PFSK-1 (cell line): ENCODE data around the gene PKD1L1.

Experiments
- FOXP2 ChIP-seq: optimal IDR thresholded peaks from 2 replicates; pipeline ENCODE3; 2011; ENCODE audit warnings: borderline replicate concordance, control low read depth, inconsistent platforms; ENCODE audit not compliant: insufficient read depth; ENCODE audit errors: extremely low read length, extremely low read depth
- POLR2AphosphoS5 ChIP-seq: IDR thresholded peaks from 2 replicates; pipeline ENCODE4 v1.6.1; 2012; ENCODE audit warnings: low read depth, mild to moderate bottlenecking, control low read depth, low read length, moderate library complexity
- SIN3A ChIP-seq: IDR thresholded peaks from 2 replicates; pipeline ENCODE4 v1.6.1; 2012; ENCODE audit warnings: mild to moderate bottlenecking, low read length, moderate library complexity, borderline replicate concordance; ENCODE audit not compliant: insufficient read depth
- TAF1 ChIP-seq: IDR thresholded peaks from 2 replicates; pipeline ENCODE4 v1.6.1; 2012; ENCODE audit warnings: low read length, control low read depth, borderline replicate concordance; ENCODE audit not compliant: insufficient read depth
- TF ChIP-seq, protein P1 (sequence below), 2 experiments: IDR thresholded peaks; 2 replicates each; pipeline versions ENCODE4 v1.6.1 to v1.8.0; 2011 to 2012; ENCODE audit warnings: low read depth in 2 of 2, low read length in 2 of 2, control low read depth in 1 of 2, inconsistent platforms in 1 of 2, mild to moderate bottlenecking in 1 of 2, moderate library complexity in 1 of 2; ENCODE audit not compliant: insufficient read depth in 1 of 2

Gene PKD1L1

GRCh38 chr7:47956220-47956619 lies 8.0 kb upstream of the PKD1L1 start:
- TF ChIP-seq FOXP2 (no peak), TAF1 (no peak), POLR2AphosphoS5 (no peak), SIN3A (no peak)
- TF ChIP-seq, protein P1, sequence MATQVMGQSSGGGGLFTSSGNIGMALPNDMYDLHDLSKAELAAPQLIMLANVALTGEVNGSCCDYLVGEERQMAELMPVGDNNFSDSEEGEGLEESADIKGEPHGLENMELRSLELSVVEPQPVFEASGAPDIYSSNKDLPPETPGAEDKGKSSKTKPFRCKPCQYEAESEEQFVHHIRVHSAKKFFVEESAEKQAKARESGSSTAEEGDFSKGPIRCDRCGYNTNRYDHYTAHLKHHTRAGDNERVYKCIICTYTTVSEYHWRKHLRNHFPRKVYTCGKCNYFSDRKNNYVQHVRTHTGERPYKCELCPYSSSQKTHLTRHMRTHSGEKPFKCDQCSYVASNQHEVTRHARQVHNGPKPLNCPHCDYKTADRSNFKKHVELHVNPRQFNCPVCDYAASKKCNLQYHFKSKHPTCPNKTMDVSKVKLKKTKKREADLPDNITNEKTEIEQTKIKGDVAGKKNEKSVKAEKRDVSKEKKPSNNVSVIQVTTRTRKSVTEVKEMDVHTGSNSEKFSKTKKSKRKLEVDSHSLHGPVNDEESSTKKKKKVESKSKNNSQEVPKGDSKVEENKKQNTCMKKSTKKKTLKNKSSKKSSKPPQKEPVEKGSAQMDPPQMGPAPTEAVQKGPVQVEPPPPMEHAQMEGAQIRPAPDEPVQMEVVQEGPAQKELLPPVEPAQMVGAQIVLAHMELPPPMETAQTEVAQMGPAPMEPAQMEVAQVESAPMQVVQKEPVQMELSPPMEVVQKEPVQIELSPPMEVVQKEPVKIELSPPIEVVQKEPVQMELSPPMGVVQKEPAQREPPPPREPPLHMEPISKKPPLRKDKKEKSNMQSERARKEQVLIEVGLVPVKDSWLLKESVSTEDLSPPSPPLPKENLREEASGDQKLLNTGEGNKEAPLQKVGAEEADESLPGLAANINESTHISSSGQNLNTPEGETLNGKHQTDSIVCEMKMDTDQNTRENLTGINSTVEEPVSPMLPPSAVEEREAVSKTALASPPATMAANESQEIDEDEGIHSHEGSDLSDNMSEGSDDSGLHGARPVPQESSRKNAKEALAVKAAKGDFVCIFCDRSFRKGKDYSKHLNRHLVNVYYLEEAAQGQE (IDR thresholded peaks at IDR 0.05; ENCODE audit: insufficient read depth in 1 of 2, low read depth in 2 of 2, low read length in 2 of 2): no peak

DNA sequence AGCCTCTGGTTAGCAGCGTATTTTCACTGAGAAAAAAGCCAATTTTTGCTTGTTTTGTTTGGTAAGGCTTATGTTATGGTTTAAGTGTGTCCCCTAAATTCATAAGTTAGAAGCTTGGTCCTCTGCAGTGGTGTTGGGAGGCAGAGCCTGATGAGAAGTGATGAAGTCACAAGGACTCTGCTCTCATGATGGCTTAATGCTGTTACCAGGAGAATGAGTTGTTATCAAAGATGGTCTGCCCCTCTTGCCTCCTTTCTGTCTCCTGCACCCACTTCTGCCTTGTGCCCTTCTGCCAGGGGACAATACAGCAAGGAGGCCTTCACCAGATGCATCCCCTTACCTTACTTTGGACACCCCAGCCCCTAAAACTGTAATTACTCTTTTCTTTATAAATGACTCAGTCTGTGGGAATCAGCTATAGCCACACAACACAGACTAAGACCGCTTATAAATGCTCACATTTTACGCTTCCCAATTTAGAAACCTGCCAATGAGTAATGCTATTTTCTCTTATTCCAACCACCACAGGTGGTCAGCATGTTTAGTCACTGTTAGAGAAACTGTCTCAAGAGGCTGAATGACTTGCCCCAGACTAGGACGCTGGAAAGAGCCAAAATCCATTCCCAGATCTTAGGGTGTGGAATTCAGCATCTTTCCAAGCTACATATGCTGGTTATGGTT lies 6.1 kb upstream of the PKD1L1 start:
- TF ChIP-seq, protein P1 (IDR thresholded peaks at IDR 0.05; ENCODE audit: insufficient read depth in 1 of 2, low read depth in 2 of 2, low read length in 2 of 2): no peak
- TF ChIP-seq FOXP2: no peak
- TF ChIP-seq SIN3A: no peak
- TF ChIP-seq TAF1: no peak

- TF ChIP-seq, protein P1 (IDR thresholded peaks at IDR 0.05; ENCODE audit: insufficient read depth in 1 of 2, low read depth in 2 of 2, low read length in 2 of 2): no peak
- TF ChIP-seq SIN3A (no peak), POLR2AphosphoS5 (no peak)
These were observed 5.6 kb upstream of the PKD1L1 start for GRCh38 chr7:47953822-47954221.

- no peak for TF ChIP-seq SIN3A
- TF ChIP-seq TAF1: no peak
- TF ChIP-seq, protein P1 (IDR thresholded peaks at IDR 0.05; ENCODE audit: insufficient read depth in 1 of 2, low read depth in 2 of 2, low read length in 2 of 2): no peak
- TF ChIP-seq FOXP2: no peak
- no peak for TF ChIP-seq POLR2AphosphoS5
These were observed 4.0 kb upstream of the PKD1L1 start for GRCh38 chr7:47952224-47952623.

DNA sequence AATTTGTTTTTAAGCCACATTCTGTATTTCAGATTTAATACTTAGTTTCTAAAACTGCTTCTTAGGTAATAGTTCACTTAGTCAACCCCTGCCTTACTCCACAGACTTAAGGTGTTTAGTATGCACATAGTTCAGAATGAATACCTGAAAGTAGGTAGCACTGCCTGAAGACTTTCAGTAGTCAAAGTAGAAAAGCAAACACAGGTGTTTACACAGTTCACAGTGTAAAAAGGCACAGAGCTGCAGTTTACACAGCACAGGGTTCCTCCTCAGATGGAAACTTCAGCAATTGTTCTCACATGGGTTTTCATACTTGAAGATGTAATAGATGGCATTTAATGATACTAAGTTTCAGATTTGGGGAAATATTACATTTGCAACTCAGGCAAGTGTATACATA lies 3.1 kb upstream of the PKD1L1 start:
- TF ChIP-seq SIN3A: no peak
- TF ChIP-seq TAF1: no peak
- TF ChIP-seq, protein P1 (IDR thresholded peaks at IDR 0.05; ENCODE audit: insufficient read depth in 1 of 2, low read depth in 2 of 2, low read length in 2 of 2): no peak
- no peak for TF ChIP-seq POLR2AphosphoS5
